OCI-LY3 (cell line): ENCODE data around the gene SRSF4.

Source experiments
- EZH2phosphoT487 ChIP-seq: fragments of 200-600 bp; shearing (Covaris generic); IDR thresholded peaks from 2 replicates; pipeline ENCODE4 v1.6.1; 2018; ENCODE audit warnings: antibody characterized with exemption, mixed run types, low read depth
- TF ChIP-seq, protein P1 (sequence below): fragments of 200-600, 300-600 bp; sonication (generic); IDR thresholded peaks from 2 replicates; pipeline ENCODE4 v1.5.1; 2014; ENCODE audit warnings: antibody characterized with exemption, low read length, low read depth

DNA sequence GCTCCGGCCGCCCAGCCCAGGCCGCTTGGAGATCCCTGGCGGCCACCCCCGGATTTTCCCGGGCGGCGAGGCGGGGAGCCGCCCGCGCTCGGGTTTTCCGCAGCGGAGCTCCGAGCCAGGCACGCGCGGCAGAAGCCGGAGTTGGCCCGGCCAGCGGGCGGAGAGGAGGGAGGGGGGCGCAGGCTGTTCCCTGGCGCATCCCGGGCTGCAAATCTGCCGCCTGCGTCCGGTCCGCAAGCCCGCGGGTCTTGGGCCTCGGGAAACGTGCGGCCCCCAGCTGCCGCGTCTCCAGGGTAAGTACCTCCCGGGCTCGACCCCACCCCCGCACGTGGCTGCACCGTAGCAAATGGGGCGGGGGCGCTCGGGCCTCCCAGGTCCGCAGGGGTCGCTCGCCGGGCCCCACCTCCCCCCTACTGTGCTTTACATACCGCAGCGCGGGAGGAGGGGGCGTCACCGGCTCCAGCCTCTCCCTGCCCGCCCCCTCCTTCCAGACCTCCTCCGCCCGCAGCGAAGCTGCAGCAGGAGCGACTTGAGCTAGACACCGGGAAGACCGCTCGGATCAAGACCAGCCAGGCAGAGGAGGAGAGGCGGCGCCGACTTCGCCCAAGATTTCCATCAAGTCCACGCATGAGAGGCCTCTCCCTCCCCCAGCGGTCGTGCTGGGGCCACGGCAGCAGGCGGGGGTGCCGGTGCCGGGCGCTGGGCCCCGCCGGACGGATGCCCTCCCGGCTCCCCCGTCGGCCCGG lies 59.6 kb downstream of the SRSF4 start:
- TF ChIP-seq, protein P1, sequence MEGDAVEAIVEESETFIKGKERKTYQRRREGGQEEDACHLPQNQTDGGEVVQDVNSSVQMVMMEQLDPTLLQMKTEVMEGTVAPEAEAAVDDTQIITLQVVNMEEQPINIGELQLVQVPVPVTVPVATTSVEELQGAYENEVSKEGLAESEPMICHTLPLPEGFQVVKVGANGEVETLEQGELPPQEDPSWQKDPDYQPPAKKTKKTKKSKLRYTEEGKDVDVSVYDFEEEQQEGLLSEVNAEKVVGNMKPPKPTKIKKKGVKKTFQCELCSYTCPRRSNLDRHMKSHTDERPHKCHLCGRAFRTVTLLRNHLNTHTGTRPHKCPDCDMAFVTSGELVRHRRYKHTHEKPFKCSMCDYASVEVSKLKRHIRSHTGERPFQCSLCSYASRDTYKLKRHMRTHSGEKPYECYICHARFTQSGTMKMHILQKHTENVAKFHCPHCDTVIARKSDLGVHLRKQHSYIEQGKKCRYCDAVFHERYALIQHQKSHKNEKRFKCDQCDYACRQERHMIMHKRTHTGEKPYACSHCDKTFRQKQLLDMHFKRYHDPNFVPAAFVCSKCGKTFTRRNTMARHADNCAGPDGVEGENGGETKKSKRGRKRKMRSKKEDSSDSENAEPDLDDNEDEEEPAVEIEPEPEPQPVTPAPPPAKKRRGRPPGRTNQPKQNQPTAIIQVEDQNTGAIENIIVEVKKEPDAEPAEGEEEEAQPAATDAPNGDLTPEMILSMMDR: no peak
- no peak for TF ChIP-seq EZH2phosphoT487
